HG02970 (cell line): ENCODE data around the gene C1orf74.

Experiments used
- ATAC-seq: cut with Tn5 transposase; IDR thresholded peaks from one replicate; pipeline ENCODE4 v1.9.1; 2021; ENCODE audit warnings: mild to moderate bottlenecking, moderate library complexity, moderate number of reproducible peaks; ENCODE audit not compliant: unreplicated experiment, low FRiP score

Gene C1orf74

DNA sequence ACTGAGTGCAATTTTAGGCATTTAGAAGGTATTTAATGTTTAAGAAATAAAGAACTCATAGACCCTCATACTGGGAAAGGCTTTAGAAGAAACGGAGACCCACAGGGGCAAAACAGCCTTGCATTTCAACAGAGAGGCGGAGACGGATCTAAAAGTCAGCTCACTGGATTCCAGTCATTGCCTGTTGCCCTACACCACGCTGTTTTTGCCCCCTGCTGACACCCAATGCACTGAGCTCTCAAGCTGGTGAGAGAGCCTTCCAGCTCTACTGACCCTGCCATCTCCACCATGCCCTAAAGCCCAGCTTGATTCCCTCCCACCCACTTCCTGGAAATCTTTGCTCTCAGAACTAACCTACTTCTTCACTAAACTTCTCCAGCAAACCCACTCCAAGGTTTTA, 35.7 kb downstream of the C1orf74 start:
- ATAC-seq = no peak

GRCh38 chr1:209747580-209748262, 36.6 kb downstream of the C1orf74 start:
- ATAC-seq = peak; percentile 73

- ATAC-seq = no peak
Observed at GRCh38 chr1:209746451-209747165, 37.8 kb downstream of the C1orf74 start.

DNA sequence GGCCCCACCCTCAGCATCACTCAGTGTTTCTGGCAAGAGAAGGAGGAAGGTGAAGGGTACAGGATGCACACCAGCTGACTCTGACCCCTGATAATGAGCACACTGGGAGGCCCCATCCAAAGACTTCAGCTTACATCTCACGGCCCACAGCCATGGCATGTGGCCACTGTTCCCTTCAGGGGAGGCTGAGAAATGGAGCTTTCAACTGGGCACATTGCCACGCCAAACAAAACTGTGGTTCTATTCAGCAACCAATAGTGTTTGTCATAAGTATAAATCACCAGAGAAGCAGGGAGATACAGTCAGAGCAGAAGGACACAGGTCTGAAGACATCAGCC, 41.2 kb downstream of the C1orf74 start:
- no peak for ATAC-seq

DNA sequence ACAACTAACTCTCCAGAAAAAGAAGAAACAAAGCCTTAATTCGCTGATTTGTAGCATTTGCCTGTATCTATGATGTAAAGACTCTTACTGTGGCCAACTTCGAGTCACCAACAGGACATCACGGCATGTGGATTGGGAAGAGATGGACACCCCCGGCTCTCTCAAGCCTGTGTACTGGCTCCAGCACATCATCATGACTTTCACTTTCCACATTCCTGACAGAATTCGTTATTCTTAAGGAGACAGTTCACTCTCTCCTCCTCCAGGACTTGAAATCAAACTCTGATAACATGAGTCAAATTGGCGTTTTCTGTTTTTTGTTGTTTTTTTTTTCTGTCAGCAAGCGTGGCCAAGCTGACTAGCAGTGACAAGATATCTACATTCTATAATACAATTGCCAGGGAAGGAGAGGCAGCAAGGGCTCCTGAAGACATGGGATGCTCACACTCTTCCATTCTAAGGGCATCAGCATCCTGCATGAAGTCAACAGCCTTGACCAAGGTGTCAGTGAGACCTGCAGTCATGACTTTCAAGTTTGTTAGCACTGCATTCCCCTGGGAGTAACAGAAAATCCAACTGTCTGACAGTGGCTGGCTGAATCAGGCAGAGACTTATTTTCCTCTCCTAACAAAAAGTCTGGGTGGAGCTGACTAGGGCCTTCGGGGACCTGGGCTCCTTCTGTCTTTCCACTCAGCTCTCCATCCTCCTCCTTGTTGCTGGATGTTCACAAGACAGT, 41.8 kb downstream of the C1orf74 start:
- no peak for ATAC-seq

- no peak for ATAC-seq
Observed at GRCh38 chr1:209741889-209742288, 42.5 kb downstream of the C1orf74 start.

DNA sequence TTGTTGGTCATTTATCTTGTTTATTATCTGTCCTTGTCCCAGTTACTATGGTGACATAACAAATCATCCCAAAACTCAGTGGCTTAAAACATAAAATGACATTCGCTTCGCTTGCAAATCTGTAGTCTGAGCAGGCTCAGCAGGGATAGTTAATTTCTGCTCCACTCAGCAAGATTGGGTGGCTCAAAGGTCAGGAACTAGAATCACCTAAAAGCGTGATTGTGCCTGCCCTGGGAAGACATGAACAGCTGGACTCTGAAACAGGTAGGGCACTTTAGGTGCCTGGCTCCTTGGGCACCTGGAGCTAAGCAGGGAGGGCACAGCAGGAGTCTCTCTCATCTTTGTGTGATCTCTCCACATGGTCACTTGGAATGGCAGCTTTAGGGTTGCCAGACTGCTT, 43.2 kb downstream of the C1orf74 start:
- ATAC-seq = no peak

DNA sequence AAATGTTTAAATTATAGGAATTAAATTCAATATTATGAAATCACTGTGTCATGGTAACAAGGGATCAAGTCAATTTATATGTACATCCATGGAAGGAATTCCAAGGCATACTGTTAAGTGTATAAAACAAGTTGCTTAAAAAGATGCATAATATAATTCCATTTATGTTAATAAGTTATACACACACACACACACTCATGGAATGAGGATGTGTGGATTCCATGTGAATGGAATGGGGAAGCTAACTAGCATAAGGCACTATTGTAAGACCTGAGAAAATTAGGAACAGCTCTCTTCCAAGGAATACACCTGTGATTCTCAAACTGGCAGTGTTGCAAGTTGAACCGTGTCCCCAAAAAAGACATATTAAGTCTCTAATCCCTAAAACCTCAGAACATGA, 46.1 kb downstream of the C1orf74 start:
- ATAC-seq = no peak

DNA sequence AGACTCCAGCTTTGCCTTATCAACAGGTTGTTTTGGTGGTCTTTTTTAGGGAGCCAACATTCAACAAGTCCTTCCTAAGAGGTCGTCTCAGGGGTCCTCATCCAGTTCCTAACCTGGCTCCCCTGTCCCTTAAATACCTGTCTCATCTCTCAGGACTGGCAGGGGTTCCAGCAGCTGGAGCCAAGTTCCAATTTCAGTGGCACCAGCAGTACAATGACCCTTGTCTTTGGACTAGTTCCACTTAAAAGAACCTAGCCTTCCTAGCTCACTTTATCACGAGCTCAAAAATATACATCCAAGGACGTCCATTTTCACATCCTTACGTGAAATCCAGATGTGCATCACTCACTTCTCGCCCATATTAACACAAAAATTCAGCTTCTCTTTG, 47.2 kb downstream of the C1orf74 start:
- ATAC-seq = no peak

- no peak for ATAC-seq
Observed at GRCh38 chr1:209736490-209737117, 47.8 kb downstream of the C1orf74 start.

DNA sequence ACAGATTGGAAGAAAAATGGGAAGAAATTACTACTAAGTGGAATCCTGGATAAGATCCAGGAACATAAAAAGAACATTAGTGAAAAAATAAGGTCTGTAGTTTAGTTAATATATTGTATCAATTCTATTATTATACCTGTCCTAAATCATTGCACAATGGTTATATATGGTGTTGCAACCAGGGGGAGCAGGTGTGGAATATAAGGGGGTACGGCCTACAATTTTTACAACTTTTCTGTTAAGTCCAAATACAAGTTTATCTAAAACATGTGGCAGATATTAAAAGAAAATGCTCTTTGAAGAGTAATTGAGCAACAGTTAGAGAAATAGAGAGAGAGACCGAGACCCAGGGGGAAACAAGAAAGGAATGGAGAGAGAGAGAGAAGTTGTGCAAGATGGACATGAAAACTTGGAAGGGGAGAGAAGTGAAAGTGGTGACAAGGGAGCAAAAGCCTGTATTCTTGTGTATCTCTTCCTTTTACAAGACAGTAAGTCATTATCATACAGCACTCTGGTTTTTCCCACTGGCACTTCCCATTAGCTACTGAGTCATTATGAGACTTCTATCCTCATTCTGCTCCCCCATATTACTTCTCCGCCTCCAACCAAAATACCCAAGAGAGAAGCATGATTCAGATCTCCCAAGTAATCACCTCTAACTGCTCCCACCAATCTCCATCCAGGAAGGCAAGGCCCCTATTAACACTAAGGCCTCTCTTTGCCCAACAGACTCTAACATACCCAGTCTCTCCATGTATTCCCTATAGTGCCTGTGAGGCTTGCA, 50.8 kb downstream of the C1orf74 start:
- ATAC-seq = no peak

DNA sequence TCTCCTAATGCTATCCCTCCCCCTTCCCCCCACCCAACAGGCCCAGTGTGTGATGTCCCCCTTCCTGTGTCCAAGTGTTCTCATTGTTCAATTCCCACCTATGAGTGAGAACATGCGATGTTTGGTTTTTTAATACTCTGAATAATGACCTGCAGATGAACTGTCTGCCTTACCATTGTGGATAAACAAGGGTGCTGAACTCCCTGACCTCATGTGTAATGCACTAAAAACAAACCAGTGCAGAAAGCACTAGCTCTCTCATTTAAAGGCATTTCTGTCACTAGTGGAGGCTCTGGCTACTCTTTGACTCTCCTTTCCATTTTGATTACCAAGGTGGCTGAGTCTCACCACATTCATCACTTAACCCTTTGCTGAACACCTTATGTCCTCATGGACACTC, 51.6 kb downstream of the C1orf74 start:
- no peak for ATAC-seq

- ATAC-seq = no peak
Observed at GRCh38 chr1:209729436-209729835, 54.9 kb downstream of the C1orf74 start.
